ENCODE results near the gene MRTFA.

MRTFA gene

GRCh38 chr22:40635940-40636379 lies 559 bp downstream of the MRTFA start:
- DNase-seq (ENCODE audit: low read depth), result no peak

GRCh38 chr22:40635043-40635939 lies 1.2 kb downstream of the MRTFA start:
- DNase-seq (ENCODE audit: low read depth), result no peak
- no peak for TF ChIP-seq CTCF (IDR thresholded peaks at IDR 0.05; ENCODE audit: low read depth, low read length, missing control alignments)
- peak overlapping the region; percentile 97 for H3K4me3 ChIP-seq (ENCODE audit: low read depth, low read length)

More at GRCh38 chr22:40635940-40636379, 559 bp downstream of the MRTFA start:
- no peak for TF ChIP-seq CTCF (IDR thresholded peaks at IDR 0.05; ENCODE audit: low read depth, low read length, missing control alignments)
- H3K4me3 ChIP-seq (ENCODE audit: low read depth, low read length), result peak overlapping the region; percentile 97

GRCh38 chr22:40634119-40634903 lies 2.2 kb downstream of the MRTFA start:
- DNase-seq (ENCODE audit: low read depth), result no peak
- TF ChIP-seq CTCF (IDR thresholded peaks at IDR 0.05; ENCODE audit: low read depth, low read length, missing control alignments), result no peak
- H3K4me3 ChIP-seq (ENCODE audit: low read depth, low read length), result no peak overlapping the region; the same call in 1 of the 2 replicates

GRCh38 chr22:40633036-40633435 lies 3.5 kb downstream of the MRTFA start:
- H3K4me3 ChIP-seq (ENCODE audit: low read depth, low read length), result no peak overlapping the region
- TF ChIP-seq CTCF (IDR thresholded peaks at IDR 0.05; ENCODE audit: low read depth, low read length, missing control alignments), result no peak

GRCh38 chr22:40631925-40632324 lies 4.6 kb downstream of the MRTFA start:
- no peak for DNase-seq (ENCODE audit: low read depth)
- no peak overlapping the region for H3K4me3 ChIP-seq (ENCODE audit: low read depth, low read length)
- no peak for TF ChIP-seq CTCF (IDR thresholded peaks at IDR 0.05; ENCODE audit: low read depth, low read length, missing control alignments)

More at GRCh38 chr22:40633036-40633435, 3.5 kb downstream of the MRTFA start:
- DNase-seq (ENCODE audit: low read depth), result no peak

- no peak for TF ChIP-seq CTCF (IDR thresholded peaks at IDR 0.05; ENCODE audit: low read depth, low read length, missing control alignments)
- DNase-seq (ENCODE audit: low read depth), result no peak
- no peak overlapping the region for H3K4me3 ChIP-seq (ENCODE audit: low read depth, low read length)
These were observed 8.0 kb downstream of the MRTFA start for GRCh38 chr22:40628354-40629042.

Measured in GM12864 (cell line).